HEK293 (cell line): Measurements from ENCODE around the gene CSF3R.

Experiments
- CTCF ChIA-PET: fragments of 350-600 bp; formaldehyde crosslinking; extraction: SDS; loops from one replicate; lab custom pipeline; 2021; ENCODE audit warnings: antibody characterized with exemption; lab: Yijun Ruan, JAX
- POLR2A ChIA-PET: fragments of 300-600 bp; formaldehyde crosslinking; extraction: SDS; loops from one replicate; lab custom pipeline; 2020; ENCODE audit warnings: antibody characterized with exemption, inconsistent platforms; lab: Yijun Ruan, JAX
- H3K27ac ChIP-seq: fragments of 200-500 bp; sonication (Bioruptor generic); 2 replicates; pipeline ENCODE4 v1.5.1; 2014; ENCODE audit warnings: low read depth, low read length, control low read depth, inconsistent platforms; ENCODE audit errors: extremely low read depth
- H3K36me3 ChIP-seq, 2 experiments: fragments of 200-500 bp in 1 of 2; sonication (Bioruptor generic) in 1 of 2; 1 replicate in 1 of 2; 2 replicates in 1 of 2; pipeline ENCODE4 v1.5.1; 2014 to 2017; ENCODE audit warnings: inconsistent platforms in 2 of 2, low read length in 2 of 2; ENCODE audit not compliant: control insufficient read depth in 2 of 2, insufficient read depth in 1 of 2
- H3K4me1 ChIP-seq: fragments of 200-500 bp; sonication (Bioruptor generic); 2 replicates; pipeline ENCODE4 v1.5.1; 2014; ENCODE audit warnings: mild to moderate bottlenecking, low read length, inconsistent platforms; ENCODE audit not compliant: control insufficient read depth, insufficient read depth
- H3K4me3 ChIP-seq: 2 replicates; pipeline ENCODE4 v1.5.1; 2011; ENCODE audit warnings: low read depth, mild to moderate bottlenecking, control low read depth, low read length, moderate library complexity
- H3K9me3 ChIP-seq: fragments of 200-500 bp; sonication (Bioruptor generic); 2 replicates; pipeline ENCODE4 v1.5.1; 2014; ENCODE audit warnings: low read depth, low read length, inconsistent platforms; ENCODE audit not compliant: control insufficient read depth, insufficient read depth
- HOXC10 ChIP-seq: sonication (generic); formaldehyde crosslinking; IDR thresholded peaks from 2 replicates; pipeline ENCODE4 v1.8.1; 2023; ENCODE audit warnings: mild to moderate bottlenecking, missing genetic modification reagents
- INSM2 ChIP-seq: fragments of 450-650 bp; formaldehyde crosslinking; IDR thresholded peaks from 2 replicates; pipeline ENCODE4 v1.5.1; 2016; ENCODE audit warnings: missing biosample characterization, missing genetic modification characterization
- PATZ1 ChIP-seq: fragments of 450-650 bp; formaldehyde crosslinking; IDR thresholded peaks from 2 replicates; pipeline ENCODE4 v1.5.1; 2016; ENCODE audit warnings: missing biosample characterization, missing genetic modification characterization
- PRDM4 ChIP-seq: fragments of 450-650 bp; formaldehyde crosslinking; IDR thresholded peaks from 2 replicates; pipeline ENCODE4 v1.5.1; 2017; ENCODE audit warnings: missing biosample characterization, missing genetic modification characterization
- RBAK ChIP-seq: fragments of 450-650 bp; formaldehyde crosslinking; IDR thresholded peaks from 2 replicates; pipeline ENCODE4 v1.5.1; 2016; ENCODE audit warnings: missing biosample characterization, missing genetic modification characterization
- WT1 ChIP-seq: fragments of 450-650 bp; formaldehyde crosslinking; IDR thresholded peaks from 2 replicates; pipeline ENCODE4 v1.5.1; 2016; ENCODE audit warnings: missing biosample characterization, missing genetic modification characterization
- YY1 ChIP-seq: fragments of 450-650 bp; formaldehyde crosslinking; IDR thresholded peaks from 2 replicates; pipeline ENCODE4 v1.5.1; 2018; ENCODE audit warnings: missing biosample characterization, missing genetic modification characterization
- ZBTB10 ChIP-seq: fragments of 450-650 bp; formaldehyde crosslinking; IDR thresholded peaks from 2 replicates; pipeline ENCODE4 v1.5.1; 2016; ENCODE audit warnings: missing biosample characterization, missing genetic modification characterization
- ZBTB17 ChIP-seq: fragments of 450-650 bp; formaldehyde crosslinking; IDR thresholded peaks from 2 replicates; pipeline ENCODE4 v1.5.1; 2016; ENCODE audit warnings: missing biosample characterization, missing genetic modification characterization
- ZBTB21 ChIP-seq: fragments of 450-650 bp; formaldehyde crosslinking; IDR thresholded peaks from 2 replicates; pipeline ENCODE4 v1.5.1; 2017; ENCODE audit warnings: missing biosample characterization, missing genetic modification characterization
- ZNF10 ChIP-seq: fragments of 450-650 bp; formaldehyde crosslinking; IDR thresholded peaks from 2 replicates; pipeline ENCODE4 v1.5.1; 2017; ENCODE audit warnings: missing biosample characterization, missing genetic modification characterization
- ZNF335 ChIP-seq: fragments of 450-650 bp; formaldehyde crosslinking; conservative IDR thresholded peaks from 2 replicates; pipeline ENCODE4 v1.5.1; 2016; ENCODE audit warnings: missing biosample characterization, missing genetic modification characterization
- ZNF48 ChIP-seq: fragments of 450-650 bp; formaldehyde crosslinking; IDR thresholded peaks from 2 replicates; pipeline ENCODE4 v1.5.1; 2016; ENCODE audit warnings: missing biosample characterization, missing genetic modification characterization
- ZNF571 ChIP-seq: fragments of 450-650 bp; formaldehyde crosslinking; IDR thresholded peaks from 2 replicates; pipeline ENCODE4 v1.5.0; 2017; ENCODE audit warnings: missing biosample characterization, missing genetic modification characterization
- ZNF610 ChIP-seq: fragments of 450-650 bp; formaldehyde crosslinking; IDR thresholded peaks from 2 replicates; pipeline ENCODE4 v1.5.1; 2016; ENCODE audit warnings: missing biosample characterization, missing genetic modification characterization, borderline replicate concordance
- ZNF658 ChIP-seq: fragments of 450-650 bp; formaldehyde crosslinking; IDR thresholded peaks from 2 replicates; pipeline ENCODE4; 2016; ENCODE audit warnings: missing biosample characterization, missing genetic modification characterization
- ZNF664 ChIP-seq: fragments of 450-650 bp; formaldehyde crosslinking; IDR thresholded peaks from 2 replicates; pipeline ENCODE4 v1.5.1; 2016; ENCODE audit warnings: missing biosample characterization, missing genetic modification characterization
- ZSCAN4 ChIP-seq: fragments of 450-650 bp; formaldehyde crosslinking; IDR thresholded peaks from 2 replicates; pipeline ENCODE4 v1.5.1; 2017; ENCODE audit warnings: missing biosample characterization, missing genetic modification characterization

Gene CSF3R

GRCh38 chr1:36524359-36525062 lies 41.8 kb upstream of the CSF3R start (continued):
- TF ChIP-seq PATZ1 (tag by site-specific recombination): no peak
- no peak for TF ChIP-seq ZBTB17 (tag by site-specific recombination)
- TF ChIP-seq RBAK (tag by site-specific recombination): no peak
- TF ChIP-seq ZNF335 (tag by site-specific recombination): no peak
- TF ChIP-seq ZNF10: no peak
- TF ChIP-seq ZNF610: no peak
- TF ChIP-seq ZNF571: no peak

- CTCF ChIA-PET: no interaction called here
- POLR2A ChIA-PET: no interaction called here
- TF ChIP-seq PRDM4 (tag by site-specific recombination) (no peak), ZNF48 (tag by site-specific recombination) (no peak), HOXC10 (CRISPR knock-in tag) (no peak), ZNF664 (no peak), WT1 (tag by site-specific recombination) (no peak), ZBTB21 (tag by site-specific recombination) (no peak), ZSCAN4 (tag by site-specific recombination) (no peak), YY1 (tag by site-specific recombination) (no peak), ZBTB10 (tag by site-specific recombination) (no peak)
Observed at GRCh38 chr1:36523850-36524249, 41.1 kb upstream of the CSF3R start.

GRCh38 chr1:36523230-36523495 lies 40.5 kb upstream of the CSF3R start:
- no peak overlapping the region for H3K4me3 ChIP-seq
- ChIA-PET POLR2A (no interaction called here), CTCF (interaction anchor here (0.7 to 1.1 kb wide), 3 partner anchors 20 to 53 kb away, joined by 3 read pairs; no protein-coding TSS in a partner anchor)
- H3K9me3 ChIP-seq: no peaks in the 10 kb centered on the region
- peak; percentile 42; the same call in 1 of the 2 replicates for TF ChIP-seq ZNF664
- no peak for TF ChIP-seq ZNF658
- TF ChIP-seq INSM2 (tag by site-specific recombination): no peak
- TF ChIP-seq, all 188 proteins: peak for 1
- H3K4me1 ChIP-seq: no peaks in the 10 kb centered on the region
- no peak overlapping the region for H3K27ac ChIP-seq
- no peaks in the 10 kb centered on the region for H3K36me3 ChIP-seq

More at GRCh38 chr1:36523850-36524249, 41.1 kb upstream of the CSF3R start:
- no peaks in the 10 kb centered on the region for H3K4me1 ChIP-seq
- H3K4me3 ChIP-seq: no peak overlapping the region
- H3K9me3 ChIP-seq: no peaks in the 10 kb centered on the region
- H3K36me3 ChIP-seq: no peaks in the 10 kb centered on the region
- H3K27ac ChIP-seq: no peak overlapping the region
